Stimulated activated CD8-positive, alpha-beta memory T cell treated with anti-CD3 and anti-CD28 coated beads, Interleukin-4, amount 100 ng/mL, for 24 hours (primary cell): ENCODE measurements around the gene PTPRN2.
"Not testable (repeated sequence)": the region's sequence is repeated elsewhere in the genome, so short reads cannot be mapped to it uniquely, and the experiment has no call there.

Experiments used
- DNase-seq: peaks from one replicate; pipeline ENCODE4 v3.0.0-alpha.2; 2020; ENCODE audit warnings: low read depth

Gene PTPRN2

DNA sequence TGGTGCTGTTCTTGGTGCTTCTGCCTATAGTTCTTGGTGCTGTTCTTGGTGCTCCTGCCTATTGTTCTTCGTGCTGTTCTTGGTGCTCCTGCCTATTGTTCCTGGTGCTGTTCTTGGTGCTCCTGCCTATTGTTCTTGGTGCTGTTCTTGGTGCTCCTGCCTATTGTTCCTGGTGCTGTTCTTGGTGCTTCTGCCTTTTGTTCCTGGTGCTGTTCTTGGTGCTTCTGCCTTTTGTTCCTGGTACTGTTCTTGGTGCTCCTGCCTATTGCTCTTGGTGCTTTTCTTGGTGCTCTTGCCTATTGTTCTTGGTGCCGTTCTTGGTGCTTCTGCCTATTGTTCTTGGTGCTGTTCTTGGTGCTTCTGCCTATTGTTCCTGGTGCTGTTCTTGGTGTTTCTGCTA, 71.1 kb downstream of the PTPRN2 start:
- DNase-seq, result no peak

DNA sequence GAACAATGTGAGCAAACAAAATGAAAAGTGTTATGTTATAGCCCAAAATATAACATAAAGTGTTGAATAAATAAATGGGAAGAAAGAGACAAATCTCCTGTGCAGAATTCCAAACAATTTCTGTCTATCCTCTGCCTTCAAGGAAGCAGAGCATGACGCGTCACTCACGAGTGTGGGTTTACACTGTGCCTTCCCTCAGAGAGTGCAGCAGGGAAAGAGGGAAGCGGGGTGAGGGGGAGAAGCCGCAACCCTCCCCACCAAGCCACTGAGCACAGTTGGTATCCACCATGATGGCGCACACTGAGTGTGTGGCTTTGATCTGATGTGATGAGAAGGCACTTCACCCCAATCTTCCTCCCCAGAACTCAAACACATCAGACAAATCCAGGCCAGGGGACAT, 74.8 kb downstream of the PTPRN2 start:
- DNase-seq, result no peak

DNA sequence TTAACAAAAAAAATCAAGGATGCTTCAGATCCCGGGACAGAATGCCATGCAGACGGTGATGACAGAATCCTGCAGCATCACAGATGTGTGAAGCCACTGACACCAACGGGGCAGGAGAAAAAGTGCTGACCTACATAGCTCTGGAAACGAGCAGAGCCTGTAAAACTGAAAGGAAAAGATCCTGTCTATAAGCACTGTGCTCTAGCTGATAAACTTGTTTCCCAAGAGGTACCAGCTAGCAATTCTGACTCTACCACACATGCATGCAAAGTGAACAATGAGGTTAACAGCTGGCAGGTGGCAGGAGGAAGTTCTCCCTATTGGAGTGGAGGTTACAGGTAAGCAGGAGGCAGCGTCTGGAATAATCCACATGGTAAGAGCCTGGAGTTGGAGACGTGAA, 75.6 kb downstream of the PTPRN2 start:
- DNase-seq, result no peak

DNA sequence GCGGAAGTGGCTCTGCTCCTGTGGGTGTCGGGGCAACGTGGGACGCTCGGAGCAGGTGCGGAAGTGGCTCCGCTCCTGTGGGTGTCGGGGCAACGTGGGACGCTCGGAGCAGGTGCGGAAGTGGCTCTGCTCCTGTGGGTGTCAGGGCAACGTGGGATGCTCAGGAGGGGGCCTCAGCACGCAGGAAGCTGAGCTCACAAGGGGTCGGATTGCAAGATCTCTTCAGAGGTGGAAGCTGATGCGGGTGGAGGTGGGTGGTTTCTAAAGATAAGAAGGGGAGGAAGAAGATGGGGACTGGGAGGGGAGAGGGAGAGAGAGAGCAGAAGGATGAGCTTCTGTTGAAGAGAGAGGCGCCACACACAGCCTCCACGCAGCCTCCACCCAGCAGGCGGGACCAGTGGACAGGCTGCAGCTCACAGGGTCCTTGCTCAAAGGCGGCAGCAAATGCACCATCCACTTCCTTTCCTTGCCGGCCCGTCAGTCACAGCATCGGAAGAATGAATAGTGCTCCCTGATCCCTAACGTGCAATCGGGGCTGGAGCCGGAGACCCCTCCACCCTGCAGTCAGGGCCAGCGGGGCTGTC, 78.7 kb downstream of the PTPRN2 start:
- no peak for DNase-seq

- DNase-seq, result not testable (repeated sequence)
Measured at GRCh38 chr7:158508321-158508720, 79.3 kb downstream of the PTPRN2 start.

DNA sequence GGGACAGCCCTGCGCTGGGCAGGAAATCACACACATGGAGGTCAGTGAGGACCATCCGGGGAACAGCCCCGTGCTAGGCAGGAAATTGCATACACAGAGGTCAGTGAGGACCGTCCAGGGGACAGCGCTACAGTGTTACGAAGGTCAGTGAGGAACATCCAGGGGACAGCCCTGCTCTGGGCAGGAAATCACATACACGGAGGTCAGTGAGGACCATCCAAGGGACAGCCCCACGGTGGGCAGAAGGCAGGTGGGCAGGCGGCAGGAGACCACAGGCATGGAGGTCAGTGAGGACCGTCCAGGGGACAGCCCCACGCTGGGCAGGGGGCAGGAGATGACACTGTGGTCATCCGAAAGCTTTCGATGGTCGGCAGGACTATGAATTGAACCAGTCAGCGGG, 79.7 kb downstream of the PTPRN2 start:
- DNase-seq, result no peak

GRCh38 chr7:158507175-158507574, 80.4 kb downstream of the PTPRN2 start:
- not testable (repeated sequence) for DNase-seq

DNA sequence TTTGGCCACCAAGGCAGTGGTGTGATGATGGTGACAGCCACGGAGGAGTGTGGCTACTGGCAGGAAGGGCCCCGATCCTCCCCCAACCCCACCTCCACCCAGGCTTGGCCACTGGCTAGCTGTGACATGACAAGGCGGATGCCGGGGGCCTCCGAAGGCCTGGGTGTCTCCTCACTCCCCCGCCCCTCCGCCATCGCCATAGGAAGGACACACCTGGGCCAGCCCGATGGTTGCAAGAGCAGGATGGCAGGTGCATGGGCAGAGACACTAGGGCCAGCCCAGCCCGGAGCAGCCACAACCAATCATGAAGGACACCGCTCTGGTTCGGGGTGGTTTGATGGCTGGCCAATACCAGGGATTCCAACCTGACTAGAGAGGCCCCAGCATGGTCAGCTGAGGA, 81.0 kb downstream of the PTPRN2 start:
- no peak for DNase-seq

GRCh38 chr7:158505683-158506082, 81.9 kb downstream of the PTPRN2 start:
- DNase-seq, result no peak

- DNase-seq, result no peak
Measured at GRCh38 chr7:158502068-158502750, 85.4 kb downstream of the PTPRN2 start.

- no peak for DNase-seq
Measured at GRCh38 chr7:158501393-158502067, 86.1 kb downstream of the PTPRN2 start.

- no peak for DNase-seq
Measured at GRCh38 chr7:158500651-158501052, 87.0 kb downstream of the PTPRN2 start.

DNA sequence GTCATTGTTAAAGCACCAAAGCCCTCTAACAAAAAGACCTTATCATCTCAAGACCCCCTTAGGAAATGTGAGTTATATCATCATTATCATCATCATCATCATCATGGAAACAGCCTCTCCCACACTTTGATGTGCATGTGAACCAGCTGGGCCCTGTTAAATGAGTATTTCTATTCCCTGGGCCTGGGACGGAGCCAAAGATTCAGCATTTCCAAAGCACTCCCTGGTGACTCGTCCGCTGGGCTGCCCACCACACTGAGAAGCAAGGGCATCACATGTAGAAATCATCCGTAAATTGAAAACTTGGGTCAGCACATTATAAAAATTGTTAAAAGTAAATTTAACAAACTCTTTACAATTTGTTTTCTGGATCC, 88.6 kb downstream of the PTPRN2 start:
- no peak for DNase-seq

GRCh38 chr7:158498443-158499081, 89.1 kb downstream of the PTPRN2 start:
- DNase-seq, result no peak

DNA sequence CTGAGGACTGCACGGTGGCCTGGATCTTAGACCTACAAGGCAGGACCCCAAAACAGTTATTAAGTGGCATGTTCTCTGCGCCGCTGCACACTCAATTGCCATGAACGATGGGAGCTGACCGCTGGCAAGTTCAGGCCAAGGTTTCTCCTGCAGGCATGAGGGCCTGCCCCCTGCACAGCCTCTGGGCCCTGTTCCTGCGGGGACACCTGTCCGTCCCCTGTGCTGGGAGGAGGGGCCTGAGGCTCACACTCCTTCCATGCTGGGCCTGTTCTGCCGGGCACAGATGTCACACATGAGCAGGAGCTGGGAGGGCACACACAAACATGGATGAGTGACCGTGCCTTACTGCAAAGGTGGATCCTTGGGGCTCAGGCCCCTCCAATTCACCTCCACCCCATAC, 90.0 kb downstream of the PTPRN2 start:
- no peak for DNase-seq

- DNase-seq, result no peak
Measured at GRCh38 chr7:158495786-158496185, 91.8 kb downstream of the PTPRN2 start.

- DNase-seq, result no peak
Measured at GRCh38 chr7:158495216-158495615, 92.4 kb downstream of the PTPRN2 start.

- no peak for DNase-seq
Measured at GRCh38 chr7:158494643-158495042, 93.0 kb downstream of the PTPRN2 start.

GRCh38 chr7:158494162-158494586, 93.4 kb downstream of the PTPRN2 start:
- no peak for DNase-seq

- DNase-seq, result no peak
Measured at GRCh38 chr7:158492367-158492764, 95.3 kb downstream of the PTPRN2 start.

DNA sequence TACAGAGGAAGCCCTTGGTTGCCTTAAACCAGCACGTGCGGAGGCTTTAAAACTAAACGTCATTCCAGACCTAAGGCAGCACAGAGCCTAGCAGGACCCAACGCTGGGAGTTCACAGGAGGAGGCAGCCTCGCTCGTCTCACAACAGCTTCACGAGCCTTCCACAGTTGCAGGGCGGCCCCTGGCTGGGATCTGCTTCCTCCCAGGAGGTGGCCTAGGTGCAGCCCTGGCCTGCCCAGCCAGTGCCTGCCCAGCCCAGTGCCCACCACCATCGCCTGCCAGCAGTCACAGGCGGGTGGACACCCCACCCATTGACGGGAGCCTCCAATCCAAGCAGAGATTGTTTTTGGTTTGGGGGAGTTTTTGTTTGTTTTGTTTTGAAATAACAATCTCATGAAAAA, 96.5 kb downstream of the PTPRN2 start:
- no peak for DNase-seq

DNA sequence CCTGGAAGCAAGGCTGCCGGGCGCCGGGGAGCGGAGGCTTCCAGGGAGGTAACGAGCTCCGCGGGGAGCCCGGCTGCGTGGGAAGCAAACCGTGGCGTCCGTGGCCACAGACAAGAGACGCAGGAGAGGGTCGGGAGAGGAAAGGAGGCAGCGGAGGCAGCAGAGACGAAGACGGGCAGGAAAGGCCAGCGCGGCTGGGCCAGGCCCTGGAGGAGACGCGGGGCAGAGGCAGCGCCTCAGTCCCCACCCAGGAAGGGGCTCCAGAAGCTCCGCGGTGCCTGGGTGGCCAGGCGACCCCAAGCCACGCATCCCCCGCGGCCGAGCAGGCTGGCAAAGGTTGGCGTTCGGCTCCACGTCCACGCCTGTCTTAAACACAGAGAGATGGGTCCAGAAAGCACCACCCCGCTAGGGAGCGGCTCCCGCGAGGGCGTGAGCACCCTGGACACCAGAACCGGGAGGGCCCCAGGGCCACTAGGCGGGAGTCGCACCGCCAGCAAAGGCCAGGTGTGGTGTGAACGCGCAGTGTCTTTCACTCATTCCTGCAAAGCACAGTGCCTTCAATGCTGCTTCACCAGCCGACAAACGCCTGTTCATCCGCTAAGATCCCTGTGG, 97.3 kb downstream of the PTPRN2 start:
- no peak for DNase-seq
